ENCODE measurements around the gene PLEKHD1. TPM values are rescaled to one million over a fixed set of nuclear protein-coding genes. Genes with fewer than 3 reads are reported as not detected.
"Not testable (repeated sequence)": the region's sequence is repeated elsewhere in the genome, so short reads cannot be mapped to it uniquely, and the experiment has no call there.

PLEKHD1 gene
- under 0.01 TPM in 1 of 2 replicates, not detected in the other for total RNA-seq

DNA sequence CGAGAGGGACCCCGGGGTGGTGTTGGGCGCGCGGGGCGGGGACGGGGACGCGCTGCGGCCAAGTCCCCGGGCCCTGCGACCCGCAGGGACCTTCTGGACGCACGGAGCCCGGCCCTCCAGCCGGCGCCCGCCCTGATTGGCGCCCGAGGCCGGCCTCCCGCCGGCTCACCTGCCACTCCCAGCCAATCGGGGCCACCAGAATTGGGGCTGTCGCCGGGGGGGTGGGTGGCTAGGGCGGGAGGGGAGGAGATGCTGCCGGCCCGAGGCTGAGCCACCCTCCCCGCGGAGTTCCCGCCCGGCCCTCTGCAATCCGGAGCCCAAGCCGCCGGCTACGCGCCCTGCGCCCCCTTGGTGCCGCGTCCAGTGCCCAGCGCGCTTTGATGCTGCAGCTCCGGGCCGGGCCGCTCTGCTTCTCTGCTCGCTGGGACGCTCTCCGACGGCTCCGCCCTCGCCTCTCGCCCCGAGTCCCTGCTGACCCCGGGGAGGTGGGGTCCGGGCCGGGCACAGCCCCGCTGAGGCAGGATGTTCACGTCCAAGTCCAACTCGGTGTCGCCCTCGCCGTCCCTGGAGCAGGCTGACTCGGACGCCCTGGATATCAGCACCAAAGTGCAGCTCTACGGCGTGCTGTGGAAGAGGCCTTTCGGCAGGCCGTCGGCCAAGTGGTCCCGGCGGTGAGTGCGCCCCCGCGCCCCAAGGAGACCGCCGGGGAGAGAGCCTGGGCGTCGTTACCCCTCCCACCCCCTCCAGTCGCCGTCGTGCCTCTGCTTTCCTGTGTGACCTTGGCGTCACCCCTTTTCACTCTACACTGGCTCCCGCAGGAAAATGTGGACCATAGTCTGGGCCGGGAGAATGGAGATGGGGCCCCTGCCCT lies at the start of gene PLEKHD1:
Gene PLEKHD1, plus strand, starts transcription at position 285 of the 871 bp plus-strand sequence. Its CDS starts 238 bp downstream, at position 523.
- DNase-seq (ENCODE audit: low read depth in 2 of 2): no peak

DNA sequence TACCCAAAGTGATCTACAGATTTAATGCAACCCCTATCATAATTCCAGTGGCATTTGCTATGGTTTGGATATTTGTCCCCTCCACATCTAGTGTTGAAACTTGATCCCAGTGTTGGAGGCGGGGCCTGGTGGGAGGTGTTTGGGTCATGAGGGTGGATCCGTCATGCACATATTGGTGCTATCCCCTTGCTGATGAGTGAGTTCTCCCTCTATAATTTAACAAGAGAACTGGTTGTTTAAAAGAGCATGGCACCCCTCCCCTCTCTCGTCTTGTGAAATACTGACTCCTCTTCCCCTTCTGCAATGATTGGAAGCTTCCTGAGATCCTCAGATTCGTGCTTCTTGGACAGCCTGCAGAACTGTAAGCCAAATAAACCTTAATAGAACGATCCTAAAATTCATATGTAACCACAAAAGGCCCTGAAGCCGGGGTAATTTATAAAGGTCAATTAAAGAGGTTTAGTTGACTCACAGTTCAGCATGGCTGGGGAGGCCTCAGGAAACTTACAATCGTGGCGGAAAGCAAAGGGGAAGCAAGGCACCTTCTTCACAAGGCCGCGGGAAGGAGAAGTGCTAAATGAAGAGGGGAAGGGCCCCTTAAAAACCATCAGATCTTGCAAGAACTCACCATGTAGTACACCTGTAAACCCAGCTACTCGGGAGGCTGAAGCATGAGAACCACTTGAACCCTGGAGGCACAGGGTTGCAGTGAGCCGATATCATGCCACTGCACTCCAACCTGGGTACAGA lies 44.8 kb upstream of the PLEKHD1 start:
- no peak for DNase-seq (ENCODE audit: low read depth in 2 of 2)

DNA sequence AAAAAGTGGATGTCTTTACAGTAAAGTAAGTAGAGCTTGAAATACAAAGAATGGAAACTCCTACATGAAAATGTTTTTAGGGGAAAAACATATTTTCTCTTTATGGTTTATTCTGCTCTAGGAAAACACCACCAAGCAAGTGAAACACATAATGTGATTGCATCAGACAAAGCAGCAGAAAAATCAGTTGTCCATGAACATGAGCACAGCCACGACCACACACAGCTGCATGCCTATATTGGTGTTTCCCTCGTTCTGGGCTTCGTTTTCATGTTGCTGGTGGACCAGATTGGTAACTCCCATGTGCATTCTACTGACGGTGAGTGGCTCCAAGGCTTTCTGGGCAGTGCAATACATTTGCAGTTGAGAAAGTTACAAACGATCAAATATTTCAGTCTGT lies 42.6 kb upstream of the PLEKHD1 start:
- no peak for DNase-seq (ENCODE audit: low read depth in 2 of 2)

DNA sequence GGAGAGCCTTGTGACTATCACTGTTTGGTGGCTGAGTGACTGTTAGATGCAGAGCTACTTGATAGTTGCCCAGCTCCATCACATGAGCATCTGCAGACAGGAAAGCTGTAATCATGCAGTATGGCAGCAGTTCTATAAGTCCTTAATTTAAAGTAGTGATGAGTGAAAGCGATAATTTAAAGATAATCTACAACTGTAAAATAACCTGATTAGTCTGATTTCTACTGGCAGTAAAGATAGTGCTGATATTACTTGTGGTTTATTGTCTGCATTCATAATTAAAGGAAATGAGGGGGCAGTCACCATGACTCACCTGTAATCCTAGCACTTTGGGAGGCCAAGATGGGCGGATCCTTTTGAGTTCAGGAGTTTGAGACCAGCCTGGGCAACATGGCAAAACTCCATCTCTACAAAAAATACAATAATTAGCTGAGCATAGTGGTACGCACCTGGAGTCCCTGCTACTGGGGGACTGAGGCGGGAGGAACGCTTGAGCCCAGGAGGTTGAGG lies 41.2 kb upstream of the PLEKHD1 start:
- DNase-seq (ENCODE audit: low read depth in 2 of 2): no peak

DNA sequence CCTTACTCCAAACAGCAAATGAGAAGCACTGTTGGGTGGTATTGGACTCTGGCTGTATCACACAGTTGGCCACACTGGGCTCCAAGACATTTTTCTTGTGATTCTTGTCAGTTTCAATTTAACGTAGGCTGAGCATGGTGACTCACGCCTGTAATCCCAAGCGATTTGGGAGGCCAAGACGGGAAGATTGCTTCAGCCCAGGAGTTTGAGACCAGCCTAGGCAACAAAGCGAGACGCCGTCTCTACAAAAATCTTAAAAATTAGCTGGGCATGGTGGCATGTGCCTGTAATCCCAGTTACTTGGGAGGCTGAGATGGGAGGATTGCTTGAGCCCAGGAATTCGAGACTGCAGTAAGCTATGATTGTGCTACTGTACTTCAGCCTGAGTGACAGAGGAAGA lies 35.3 kb upstream of the PLEKHD1 start:
- no peak for DNase-seq (ENCODE audit: low read depth in 2 of 2)

DNA sequence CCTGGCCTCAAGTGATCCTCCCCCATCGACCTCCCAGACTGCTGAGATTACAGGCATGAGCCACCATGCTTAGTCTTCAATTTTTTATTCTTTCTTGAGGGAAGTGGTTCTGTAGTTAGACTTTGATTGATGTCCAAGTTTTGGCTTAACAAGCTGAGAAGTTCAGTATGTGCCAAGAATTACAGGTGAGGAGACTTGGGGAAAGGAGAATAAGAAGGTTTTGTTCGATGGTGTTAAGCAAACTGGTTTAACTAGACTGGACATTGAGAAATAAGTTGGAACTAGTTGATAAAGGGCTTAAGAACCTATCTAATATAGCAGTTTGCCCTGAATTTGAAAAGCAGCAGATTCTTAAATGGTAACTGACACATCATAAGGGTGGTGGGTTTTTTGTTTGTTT lies 32.6 kb upstream of the PLEKHD1 start:
- no peak for DNase-seq (ENCODE audit: low read depth in 2 of 2)

DNA sequence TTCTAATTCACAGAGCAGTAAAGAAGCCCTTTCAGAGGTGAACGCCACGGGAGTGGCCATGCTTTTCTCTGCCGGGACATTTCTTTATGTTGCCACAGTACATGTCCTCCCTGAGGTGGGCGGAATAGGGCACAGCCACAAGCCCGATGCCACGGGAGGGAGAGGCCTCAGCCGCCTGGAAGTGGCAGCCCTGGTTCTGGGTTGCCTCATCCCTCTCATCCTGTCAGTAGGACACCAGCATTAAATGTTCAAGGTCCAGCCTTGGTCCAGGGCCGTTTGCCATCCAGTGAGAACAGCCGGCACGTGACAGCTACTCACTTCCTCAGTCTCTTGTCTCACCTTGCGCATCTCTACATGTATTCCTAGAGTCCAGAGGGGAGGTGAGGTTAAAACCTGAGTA lies 26.2 kb upstream of the PLEKHD1 start:
- no peak for DNase-seq (ENCODE audit: low read depth in 2 of 2)

DNA sequence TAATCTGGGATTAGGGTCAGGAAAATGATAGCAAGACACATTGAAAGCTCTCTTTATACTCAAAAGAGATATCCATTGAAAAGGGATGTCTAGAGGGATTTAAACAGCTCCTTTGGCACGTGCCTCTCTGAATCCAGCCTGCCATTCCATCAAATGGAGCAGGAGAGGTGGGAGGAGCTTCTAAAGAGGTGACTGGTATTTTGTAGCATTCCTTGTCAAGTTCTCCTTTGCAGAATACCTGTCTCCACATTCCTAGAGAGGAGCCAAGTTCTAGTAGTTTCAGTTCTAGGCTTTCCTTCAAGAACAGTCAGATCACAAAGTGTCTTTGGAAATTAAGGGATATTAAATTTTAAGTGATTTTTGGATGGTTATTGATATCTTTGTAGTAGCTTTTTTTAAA lies 25.4 kb upstream of the PLEKHD1 start:
- DNase-seq (ENCODE audit: low read depth in 2 of 2): no peak

DNA sequence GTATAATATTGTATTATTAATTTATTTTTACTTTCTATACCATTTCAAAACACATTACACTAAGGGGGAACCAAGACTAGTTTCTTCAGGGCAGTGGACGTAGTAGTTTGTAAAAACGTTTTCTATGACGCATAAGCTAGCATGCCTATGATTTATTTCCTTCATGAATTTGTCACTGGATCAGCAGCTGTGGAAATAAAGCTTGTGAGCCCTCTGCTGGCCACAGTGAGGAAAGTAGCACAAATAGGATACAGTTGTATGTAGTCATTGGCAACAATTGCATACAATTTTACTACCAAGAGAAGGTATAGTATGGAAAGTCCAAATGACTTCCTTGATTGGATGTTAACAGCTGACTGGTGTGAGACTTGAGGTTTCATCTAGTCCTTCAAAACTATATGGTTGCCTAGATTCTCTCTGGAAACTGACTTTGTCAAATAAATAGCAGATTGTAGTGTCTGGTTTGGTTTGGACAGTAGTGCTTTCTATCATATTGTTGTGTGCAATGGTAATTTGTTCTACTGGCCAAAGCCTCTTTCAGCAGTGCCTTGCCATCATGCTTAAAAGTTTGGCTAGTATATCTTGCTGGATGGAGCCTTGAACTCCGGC lies 24.3 kb upstream of the PLEKHD1 start:
- peak; percentile 92 to 93 for DNase-seq (ENCODE audit: low read depth in 2 of 2)

DNA sequence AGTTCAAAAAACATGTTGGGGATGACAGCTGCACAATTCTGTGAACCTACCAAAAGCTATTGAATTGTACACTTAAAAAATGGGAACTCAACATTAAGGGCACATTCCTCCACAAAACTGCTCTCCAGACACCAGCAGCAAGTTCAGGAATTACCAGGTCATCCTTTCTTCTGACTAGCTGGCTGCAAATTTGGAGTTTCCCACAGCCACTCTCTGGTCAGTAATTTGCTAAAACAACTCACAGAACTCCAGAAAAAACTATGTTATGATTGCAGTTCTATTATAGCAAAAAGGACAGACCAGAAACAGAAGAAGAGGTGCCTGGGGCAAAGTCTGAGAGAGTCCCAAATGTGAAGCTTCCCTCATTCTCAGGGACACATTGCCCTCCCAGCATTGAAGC lies 20.1 kb upstream of the PLEKHD1 start:
- DNase-seq (ENCODE audit: low read depth in 2 of 2): no peak

DNA sequence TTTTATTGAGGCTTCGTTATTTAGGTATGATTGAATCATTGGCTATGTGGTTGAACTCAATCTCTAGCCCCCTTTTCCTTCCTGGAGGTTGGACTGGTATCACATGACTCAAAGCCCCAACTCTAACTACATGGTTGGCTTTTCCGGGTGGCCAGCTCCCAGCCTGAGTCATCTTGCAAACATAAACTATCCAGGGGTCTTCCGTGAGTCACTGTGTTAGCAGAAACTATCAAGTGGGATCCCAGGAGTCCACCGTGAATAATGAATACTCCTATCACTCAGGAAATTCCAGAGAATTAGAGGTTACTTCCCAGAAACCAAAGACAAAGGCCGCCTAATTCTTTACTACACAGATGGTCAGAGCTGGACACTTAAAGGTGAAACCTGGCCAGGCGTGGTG lies 19.7 kb upstream of the PLEKHD1 start:
- DNase-seq (ENCODE audit: low read depth in 2 of 2): peak; percentile 72 to 97

DNA sequence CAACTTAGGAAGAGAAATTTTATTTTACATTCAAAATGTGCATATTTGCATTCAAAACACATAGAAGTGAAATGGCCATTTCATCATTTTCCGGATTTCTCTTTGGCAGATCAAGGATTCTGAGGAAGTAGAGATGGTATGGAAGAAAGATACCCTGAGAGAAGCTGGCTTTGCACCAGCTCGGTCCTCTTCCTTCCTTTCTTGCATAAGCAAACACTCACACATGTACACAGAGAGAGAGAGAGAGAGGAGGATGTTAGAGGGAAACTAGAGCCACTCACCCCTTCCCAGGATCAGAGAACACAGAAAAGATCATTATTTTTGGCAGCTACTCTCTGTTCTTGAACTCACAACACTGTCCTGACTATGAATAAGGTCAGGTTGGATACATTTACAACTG lies 15.6 kb upstream of the PLEKHD1 start:
- DNase-seq (ENCODE audit: low read depth in 2 of 2): peak; percentile 10 to 29

DNA sequence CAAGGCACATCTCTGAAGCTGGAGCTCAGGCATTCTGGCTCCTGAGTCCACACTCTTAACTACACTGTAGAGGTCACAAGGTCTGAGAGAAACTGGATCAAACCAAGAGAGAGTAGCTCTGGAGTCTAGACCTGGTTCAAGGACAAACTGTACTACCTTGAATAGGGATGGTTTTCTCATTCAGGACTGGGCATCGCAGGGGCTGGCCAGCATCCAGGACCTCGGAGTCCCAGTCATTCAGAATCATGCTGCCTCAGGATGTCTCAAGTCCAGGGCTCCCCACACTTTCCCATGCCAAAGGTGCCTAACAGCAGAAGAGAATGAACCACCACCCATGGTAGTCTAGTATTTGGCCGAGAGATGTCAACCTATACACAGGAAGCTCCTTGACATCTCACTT lies 13.1 kb upstream of the PLEKHD1 start:
- DNase-seq (ENCODE audit: low read depth in 2 of 2): no peak

DNA sequence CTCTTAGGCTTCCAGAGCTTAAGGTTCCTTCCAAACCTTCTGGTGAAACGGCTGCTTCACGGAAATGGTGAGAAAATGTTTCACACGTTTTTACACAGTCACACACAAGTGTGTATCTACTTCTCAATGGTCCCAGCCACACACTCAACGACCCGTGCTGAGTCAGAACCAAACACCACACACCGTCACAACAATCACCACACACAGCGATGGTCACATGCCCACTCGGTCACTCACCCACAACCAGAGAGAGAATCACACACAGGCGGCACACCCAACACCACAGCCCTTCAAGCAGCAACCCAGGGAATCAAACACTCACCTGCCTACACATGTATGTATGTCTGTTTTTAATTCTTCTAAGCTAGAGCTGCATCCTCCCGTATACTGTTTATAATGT lies 12.6 kb upstream of the PLEKHD1 start:
- DNase-seq (ENCODE audit: low read depth in 2 of 2): no peak

DNA sequence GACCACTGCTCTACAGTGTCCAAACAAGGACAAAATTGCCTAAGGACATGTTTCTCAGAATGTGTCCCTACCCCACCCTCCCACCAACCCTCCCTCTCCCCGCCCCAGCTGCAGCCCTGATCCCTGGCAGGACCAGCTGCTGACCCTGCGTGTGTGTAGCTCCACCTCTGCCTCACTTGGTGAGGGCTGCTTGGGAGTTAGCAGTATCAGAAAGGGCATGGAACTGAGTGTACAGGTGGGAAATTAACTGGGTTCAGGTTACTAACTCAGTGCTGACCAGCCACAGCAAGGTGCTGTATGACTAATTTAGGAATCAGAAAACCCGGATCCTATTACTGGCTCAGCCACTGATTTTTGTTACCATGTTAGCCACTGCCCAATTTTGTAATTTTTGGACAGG lies 11.3 kb upstream of the PLEKHD1 start:
- no peak for DNase-seq (ENCODE audit: low read depth in 2 of 2)

DNA sequence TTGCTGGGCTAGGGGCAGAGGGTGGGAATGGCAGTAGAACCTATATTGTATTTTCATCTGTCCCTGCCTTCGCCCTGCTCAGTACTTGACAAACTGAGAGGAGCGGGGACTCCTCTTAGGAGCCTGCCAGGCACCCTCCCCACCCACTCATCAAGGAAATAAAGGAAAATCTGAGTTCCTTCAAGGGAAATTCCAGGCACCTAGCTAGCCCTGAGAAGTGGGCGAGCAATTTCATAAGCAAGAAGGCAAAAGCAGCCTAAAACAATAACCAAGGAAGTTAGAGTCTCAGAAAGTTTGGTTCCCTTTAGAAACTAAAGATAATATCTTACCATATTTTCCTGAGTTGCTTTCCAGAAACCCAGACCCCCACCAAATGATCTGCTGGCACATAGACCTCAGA lies 10.6 kb upstream of the PLEKHD1 start:
- no peak for DNase-seq (ENCODE audit: low read depth in 2 of 2)

DNA sequence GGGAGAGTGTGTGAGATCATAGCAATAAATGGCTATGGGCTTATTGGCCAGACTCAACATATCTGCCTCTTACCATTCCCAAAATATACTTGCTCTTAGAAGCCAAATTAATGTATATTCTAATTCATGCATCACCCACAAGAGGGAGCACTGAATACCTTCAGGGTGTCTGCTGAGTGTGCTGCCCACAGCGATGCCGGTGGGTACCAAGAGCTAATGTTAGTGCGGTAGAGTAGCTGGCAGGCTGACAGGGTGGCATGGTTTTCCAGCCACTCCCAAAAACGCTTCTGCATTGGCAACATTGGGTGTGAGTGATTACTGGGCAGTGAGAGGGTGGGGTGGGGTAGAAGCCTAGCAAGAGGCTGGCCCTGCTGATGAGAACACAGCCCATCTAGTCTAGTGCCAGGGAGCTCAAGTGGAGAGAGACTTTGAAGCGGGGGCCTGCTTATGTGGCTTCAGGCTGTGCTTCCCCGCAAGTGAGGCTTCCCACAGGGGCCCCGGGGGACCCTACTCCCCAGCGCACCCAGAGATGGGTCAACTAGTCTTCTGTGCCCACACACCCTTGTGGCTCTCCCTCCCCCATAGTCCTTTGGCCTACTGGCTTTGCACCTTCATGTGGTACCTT lies 9.2 kb upstream of the PLEKHD1 start:
- DNase-seq (ENCODE audit: low read depth in 2 of 2): peak; percentile 14 to 19

DNA sequence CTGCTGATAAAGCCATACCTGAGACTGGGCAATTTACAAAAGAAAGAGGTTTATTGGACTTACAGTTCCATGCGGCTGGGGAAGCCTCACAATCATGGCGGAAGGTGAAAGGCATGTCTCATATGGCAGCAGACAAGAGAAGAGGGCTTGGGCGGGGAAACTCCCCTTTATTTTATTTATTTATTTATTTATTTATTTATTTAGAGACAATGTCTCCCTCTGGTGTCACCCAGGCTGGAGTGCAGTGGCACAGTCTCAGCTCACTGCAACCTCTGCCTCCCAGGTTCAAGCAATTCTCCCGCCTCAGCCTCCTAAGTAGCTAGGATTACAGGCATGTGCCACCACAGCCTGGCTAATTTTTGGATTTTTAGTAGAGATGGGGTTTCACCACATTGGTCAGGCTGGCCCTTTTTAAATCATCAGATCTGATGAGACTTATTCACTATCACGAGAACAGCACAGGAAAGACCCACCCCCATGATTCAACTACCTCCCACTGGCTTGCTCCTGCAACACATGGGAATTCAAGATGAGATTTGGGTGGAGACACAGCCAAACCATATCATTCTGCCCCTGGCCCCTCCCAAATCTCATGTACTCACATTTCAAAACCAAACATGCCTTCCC lies 7.6 kb upstream of the PLEKHD1 start:
- DNase-seq (ENCODE audit: low read depth in 2 of 2): peak; percentile 7 to 11

DNA sequence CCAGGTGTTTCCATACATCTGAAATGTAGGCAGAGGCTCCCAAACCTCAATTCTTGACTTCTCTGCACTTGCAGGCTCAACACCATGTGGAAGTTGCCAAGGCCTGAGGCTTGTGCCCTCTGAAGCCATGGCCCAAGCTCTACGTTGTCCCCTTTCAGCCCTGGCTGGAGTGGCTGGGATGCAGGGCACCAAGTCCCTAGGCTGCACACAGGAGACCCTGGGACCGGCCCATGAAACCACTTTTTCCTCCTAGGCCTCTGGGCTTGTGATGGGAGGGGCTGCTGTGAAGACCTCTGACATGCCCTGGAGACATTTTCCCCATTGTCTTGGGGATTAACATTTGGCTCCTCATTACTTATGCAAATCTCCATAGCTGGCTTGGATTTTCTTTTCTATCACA lies 6.5 kb upstream of the PLEKHD1 start:
- not testable (repeated sequence) for DNase-seq (ENCODE audit: low read depth in 2 of 2)

DNA sequence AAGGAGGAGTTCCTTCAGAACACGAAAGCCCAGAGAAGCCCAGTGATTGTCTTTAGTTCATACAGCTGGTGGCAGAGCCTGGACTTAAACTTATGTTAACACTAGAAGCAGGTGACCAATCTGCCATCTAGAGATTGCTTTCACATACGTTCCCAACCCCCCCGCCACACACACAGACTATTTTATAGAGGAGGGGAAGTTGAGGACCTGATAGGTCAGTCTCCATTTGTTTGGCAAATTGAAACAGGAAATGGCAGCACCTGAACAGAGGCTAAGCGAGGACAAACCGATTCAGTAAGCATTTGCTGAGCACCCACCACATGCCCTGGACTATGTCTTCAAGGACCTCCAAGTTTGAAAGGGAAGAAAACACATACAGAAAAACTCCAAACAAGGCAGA lies 4.8 kb upstream of the PLEKHD1 start:
- no peak for DNase-seq (ENCODE audit: low read depth in 2 of 2)

DNA sequence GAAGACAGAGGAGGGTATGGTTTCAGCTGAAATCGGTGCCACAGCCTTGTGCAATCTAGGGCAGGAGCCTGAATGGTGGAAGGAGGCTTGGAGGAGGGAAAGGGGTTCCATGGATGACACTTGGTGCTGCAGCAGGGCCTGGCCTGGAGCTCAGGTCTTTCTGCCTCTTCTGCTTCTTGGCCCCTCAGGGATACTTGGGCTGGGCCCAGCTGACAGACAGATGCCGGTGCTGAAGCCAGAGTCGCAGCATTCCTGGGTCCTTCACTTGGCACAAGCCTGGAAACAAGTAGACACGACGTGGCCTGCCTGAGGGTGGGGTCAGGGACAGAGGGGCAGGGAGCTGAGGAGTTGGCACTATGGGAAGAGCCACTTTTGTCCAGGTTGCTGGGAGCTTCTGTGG lies 4.4 kb upstream of the PLEKHD1 start:
- no peak for DNase-seq (ENCODE audit: low read depth in 2 of 2)

Data from lung microvascular endothelial cell (primary cell).